ENCODE data around the gene TMEM272. TPM values are rescaled to one million over a fixed set of nuclear protein-coding genes. Genes with fewer than 3 reads are reported as not detected.

TMEM272 gene
- total RNA-seq, 1 donor from 2014 or later, result 0.25 TPM

DNA sequence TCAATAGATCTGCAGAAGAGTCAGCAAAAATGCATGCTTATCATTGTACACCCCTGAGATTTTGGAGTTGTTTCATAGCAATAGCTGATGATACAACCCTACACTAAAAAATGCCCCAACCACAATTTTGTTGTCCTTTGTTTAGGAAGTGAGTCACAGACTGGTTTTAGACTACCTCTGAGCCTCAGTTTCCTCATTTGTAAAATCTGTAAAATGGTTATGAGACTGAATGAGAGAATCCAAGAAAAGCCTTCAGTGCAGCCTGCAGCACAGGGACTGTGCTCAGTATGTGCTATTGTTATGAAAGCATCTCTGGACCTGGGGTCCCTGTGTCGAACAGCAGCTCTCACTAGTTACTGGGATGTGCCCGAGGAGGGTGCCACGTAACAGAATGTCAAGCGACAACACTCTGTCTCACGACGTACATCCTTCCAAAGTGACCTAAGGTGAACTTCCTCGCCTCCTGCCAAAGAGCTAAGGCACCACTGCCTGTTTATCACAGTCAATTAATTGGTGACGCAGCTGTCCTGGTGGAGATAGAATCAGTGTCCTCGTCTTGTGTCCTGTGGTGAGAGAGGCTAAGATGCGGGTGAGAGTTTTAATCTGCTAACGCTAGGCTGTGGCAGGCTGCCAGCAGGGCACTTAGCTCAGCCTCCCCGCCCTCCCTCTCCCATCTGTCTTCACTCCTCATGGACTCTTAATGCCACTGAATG is 59.1 kb downstream of the TMEM272 start:
- peak overlapping the region in 1 of 2 donors; percentile 0 for H3K4me3 ChIP-seq
- no peaks in the 10 kb centered on the region for H3K9me3 ChIP-seq
- peaks cover 18% of the 10 kb centered on the region for H3K4me1 ChIP-seq
- H3K27ac ChIP-seq, result peak overlapping the region; percentile 75
- H3K36me3 ChIP-seq, result no peaks in the 10 kb centered on the region
- DNase-seq (ENCODE audit: extremely low spot score in 2 of 2), result no peak
- H3K27me3 ChIP-seq, result no peaks in the 10 kb centered on the region
- peak in 1 of 2 donors; percentile 34 for TF ChIP-seq POLR2AphosphoS5 (IDR thresholded peaks at IDR 0.05; ENCODE audit: insufficient read depth in 1 of 2, low read depth in 1 of 2)
- TF ChIP-seq, protein P1, sequence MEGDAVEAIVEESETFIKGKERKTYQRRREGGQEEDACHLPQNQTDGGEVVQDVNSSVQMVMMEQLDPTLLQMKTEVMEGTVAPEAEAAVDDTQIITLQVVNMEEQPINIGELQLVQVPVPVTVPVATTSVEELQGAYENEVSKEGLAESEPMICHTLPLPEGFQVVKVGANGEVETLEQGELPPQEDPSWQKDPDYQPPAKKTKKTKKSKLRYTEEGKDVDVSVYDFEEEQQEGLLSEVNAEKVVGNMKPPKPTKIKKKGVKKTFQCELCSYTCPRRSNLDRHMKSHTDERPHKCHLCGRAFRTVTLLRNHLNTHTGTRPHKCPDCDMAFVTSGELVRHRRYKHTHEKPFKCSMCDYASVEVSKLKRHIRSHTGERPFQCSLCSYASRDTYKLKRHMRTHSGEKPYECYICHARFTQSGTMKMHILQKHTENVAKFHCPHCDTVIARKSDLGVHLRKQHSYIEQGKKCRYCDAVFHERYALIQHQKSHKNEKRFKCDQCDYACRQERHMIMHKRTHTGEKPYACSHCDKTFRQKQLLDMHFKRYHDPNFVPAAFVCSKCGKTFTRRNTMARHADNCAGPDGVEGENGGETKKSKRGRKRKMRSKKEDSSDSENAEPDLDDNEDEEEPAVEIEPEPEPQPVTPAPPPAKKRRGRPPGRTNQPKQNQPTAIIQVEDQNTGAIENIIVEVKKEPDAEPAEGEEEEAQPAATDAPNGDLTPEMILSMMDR (IDR thresholded peaks at IDR 0.05), result no peak
- intact Hi-C loops (cut with DNase I), result no loop called here

DNA sequence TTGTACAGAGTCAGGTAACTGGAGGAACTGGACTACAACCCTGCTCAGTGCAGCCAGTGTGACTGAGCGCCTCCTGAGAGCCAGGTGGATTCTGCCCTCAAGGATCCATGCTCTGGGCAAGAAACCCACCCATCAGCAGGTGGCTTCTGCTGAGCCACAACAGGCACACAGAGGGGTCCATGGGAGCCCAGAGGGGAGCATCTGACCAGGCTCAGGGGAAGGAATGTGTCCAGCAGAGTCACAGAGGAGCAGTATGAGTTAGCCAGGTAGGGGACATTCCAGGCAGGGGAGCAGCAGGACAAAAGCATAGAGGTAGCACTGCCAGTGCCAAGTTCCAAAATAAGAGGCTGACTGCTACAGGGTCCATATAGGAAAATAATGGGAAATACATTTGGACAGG is 60.9 kb downstream of the TMEM272 start:
- Histone ChIP-seq H3K27ac (no peak overlapping the region), H3K9me3 (no peaks in the 10 kb centered on the region), H3K27me3 (no peaks in the 10 kb centered on the region), H3K4me3 (no peak overlapping the region), H3K4me1 (peaks cover 18% of the 10 kb centered on the region), H3K36me3 (no peaks in the 10 kb centered on the region)
- intact Hi-C loops (cut with DNase I), result no loop called here
- no peak for DNase-seq (ENCODE audit: extremely low spot score in 2 of 2)
- TF ChIP-seq, protein P1 (IDR thresholded peaks at IDR 0.05), result no peak
- TF ChIP-seq POLR2AphosphoS5 (IDR thresholded peaks at IDR 0.05; ENCODE audit: insufficient read depth in 1 of 2, low read depth in 1 of 2) (no peak), POLR2A (IDR thresholded peaks at IDR 0.05) (no peak)

DNA sequence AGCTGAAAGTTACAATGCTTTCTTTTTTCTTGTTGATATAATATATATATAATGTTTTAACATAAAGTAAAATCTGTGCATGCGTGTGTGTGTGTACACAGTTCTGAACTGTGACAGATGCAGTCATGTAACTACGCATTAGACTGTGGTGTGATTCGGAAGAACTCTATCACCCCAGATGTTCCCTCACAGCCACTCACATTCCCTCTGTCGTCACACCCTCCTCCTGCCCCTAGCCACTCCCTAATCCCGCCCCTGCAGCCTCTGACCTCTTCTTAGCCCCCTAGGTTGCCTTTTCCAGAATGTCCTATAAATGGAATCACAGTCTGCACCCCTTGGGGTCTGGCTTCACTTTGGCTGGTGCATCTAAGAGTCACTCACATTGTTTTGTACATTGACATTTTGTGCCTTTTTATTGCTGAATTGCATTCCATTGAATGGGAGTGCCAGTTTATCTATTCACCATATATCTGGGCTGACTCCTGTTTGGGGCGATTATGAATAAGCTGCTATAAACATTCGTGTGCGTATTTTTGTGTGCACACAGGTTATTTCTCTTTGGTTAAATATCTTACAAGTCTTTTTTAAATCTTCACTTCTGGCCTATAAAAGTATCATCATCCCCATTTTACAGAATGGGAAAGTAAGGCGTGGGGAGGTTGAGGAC is 61.4 kb downstream of the TMEM272 start:
- Histone ChIP-seq H3K4me1 (peaks cover 18% of the 10 kb centered on the region), H3K4me3 (no peak overlapping the region), H3K27ac (no peak overlapping the region), H3K27me3 (no peaks in the 10 kb centered on the region), H3K36me3 (no peaks in the 10 kb centered on the region), H3K9me3 (no peaks in the 10 kb centered on the region)
- intact Hi-C loops (cut with DNase I), result no loop called here
- TF ChIP-seq POLR2A (IDR thresholded peaks at IDR 0.05) (no peak), POLR2AphosphoS5 (IDR thresholded peaks at IDR 0.05; ENCODE audit: insufficient read depth in 1 of 2, low read depth in 1 of 2) (no peak)
- TF ChIP-seq, protein P1 (IDR thresholded peaks at IDR 0.05), result no peak
- no peak for DNase-seq (ENCODE audit: extremely low spot score in 2 of 2)

DNA sequence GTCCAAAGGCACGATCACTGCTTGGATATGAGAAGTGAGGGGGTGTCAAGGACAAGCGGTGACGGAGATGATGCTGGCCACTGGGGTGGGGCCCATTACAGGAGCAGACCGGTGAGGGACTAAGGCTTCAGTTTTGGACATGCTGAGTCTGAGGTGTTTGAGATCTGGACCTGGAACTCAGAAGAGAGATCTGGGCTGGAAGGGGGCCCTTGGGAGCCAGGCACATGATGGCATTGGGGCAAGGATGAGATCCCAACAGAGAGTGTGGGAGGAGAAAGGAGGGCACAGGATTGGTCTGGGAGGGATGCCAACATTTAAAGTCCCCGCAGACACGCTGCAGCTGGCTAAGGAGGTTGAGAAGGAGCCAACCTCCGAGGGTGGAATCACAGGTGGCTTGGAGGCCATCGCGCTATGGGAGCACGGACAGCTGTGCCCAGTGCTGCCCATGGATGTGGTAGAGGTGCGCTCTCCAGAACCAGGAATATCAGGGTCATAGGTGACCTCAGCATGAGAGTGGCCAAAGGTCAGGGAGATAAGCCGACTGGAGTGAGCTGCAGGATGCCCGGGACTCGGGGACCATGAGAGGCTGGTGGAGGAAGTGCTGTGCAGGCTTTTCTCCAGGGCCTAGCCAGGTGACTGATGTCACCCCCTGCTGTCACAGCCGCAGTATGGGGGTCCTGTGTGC is 62.8 kb downstream of the TMEM272 start:
- no peak for TF ChIP-seq POLR2AphosphoS5 (IDR thresholded peaks at IDR 0.05; ENCODE audit: insufficient read depth in 1 of 2, low read depth in 1 of 2)
- TF ChIP-seq, protein P1 (IDR thresholded peaks at IDR 0.05), result no peak
- TF ChIP-seq POLR2A (IDR thresholded peaks at IDR 0.05), result no peak
- intact Hi-C loops (cut with DNase I), result no loop called here

More for the DNA sequence above, 62.8 kb downstream of the TMEM272 start:
- H3K4me3 ChIP-seq, result no peak overlapping the region
- H3K4me1 ChIP-seq, result peaks cover 16% of the 10 kb centered on the region
- H3K27me3 ChIP-seq, result no peaks in the 10 kb centered on the region
- H3K27ac ChIP-seq, result no peak overlapping the region
- no peak for DNase-seq (ENCODE audit: extremely low spot score in 2 of 2)
- H3K9me3 ChIP-seq, result no peaks in the 10 kb centered on the region
- no peaks in the 10 kb centered on the region for H3K36me3 ChIP-seq

All from vagina (tissue), 2 donors.